Astrocyte (in vitro differentiated cells and primary cell): ENCODE measurements around the gene L1CAM.

Source experiments
- EZH2 ChIP-seq: IDR thresholded peaks from 2 replicates; pipeline ENCODE4 v1.6.1; 2012; ENCODE audit warnings: mild to moderate bottlenecking, low read length, inconsistent platforms; ENCODE audit not compliant: insufficient read depth
- TF ChIP-seq, protein P1 (sequence below): IDR thresholded peaks from 2 replicates; pipeline ENCODE4 v1.5.1; 2011; ENCODE audit warnings: low read depth, mild to moderate bottlenecking, inconsistent platforms, low read length, moderate library complexity; ENCODE audit not compliant: insufficient read depth

DNA sequence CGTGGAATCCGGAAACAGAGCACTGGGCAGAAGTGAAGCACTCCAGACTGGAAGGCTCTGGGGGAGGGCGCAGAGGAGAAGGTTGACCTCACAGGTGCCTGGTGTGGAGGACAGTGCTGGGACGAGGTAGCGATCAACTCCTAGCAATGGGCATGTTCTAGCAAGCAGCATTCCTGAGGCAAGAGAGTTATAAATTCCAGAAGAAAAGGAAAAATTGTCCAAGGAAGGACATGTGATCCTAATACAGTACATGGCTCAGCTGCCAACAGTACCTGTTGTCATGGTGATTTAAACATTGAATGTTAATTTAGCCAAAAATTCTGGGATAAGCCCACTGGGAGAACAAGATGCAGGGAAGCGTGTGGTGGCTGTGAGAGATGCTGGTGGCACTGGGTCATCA lies 31.9 kb upstream of the L1CAM start:
- TF ChIP-seq, protein P1, sequence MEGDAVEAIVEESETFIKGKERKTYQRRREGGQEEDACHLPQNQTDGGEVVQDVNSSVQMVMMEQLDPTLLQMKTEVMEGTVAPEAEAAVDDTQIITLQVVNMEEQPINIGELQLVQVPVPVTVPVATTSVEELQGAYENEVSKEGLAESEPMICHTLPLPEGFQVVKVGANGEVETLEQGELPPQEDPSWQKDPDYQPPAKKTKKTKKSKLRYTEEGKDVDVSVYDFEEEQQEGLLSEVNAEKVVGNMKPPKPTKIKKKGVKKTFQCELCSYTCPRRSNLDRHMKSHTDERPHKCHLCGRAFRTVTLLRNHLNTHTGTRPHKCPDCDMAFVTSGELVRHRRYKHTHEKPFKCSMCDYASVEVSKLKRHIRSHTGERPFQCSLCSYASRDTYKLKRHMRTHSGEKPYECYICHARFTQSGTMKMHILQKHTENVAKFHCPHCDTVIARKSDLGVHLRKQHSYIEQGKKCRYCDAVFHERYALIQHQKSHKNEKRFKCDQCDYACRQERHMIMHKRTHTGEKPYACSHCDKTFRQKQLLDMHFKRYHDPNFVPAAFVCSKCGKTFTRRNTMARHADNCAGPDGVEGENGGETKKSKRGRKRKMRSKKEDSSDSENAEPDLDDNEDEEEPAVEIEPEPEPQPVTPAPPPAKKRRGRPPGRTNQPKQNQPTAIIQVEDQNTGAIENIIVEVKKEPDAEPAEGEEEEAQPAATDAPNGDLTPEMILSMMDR: no peak
- no peak for TF ChIP-seq EZH2
